ENCODE data around the gene LY6G6F.

DNA sequence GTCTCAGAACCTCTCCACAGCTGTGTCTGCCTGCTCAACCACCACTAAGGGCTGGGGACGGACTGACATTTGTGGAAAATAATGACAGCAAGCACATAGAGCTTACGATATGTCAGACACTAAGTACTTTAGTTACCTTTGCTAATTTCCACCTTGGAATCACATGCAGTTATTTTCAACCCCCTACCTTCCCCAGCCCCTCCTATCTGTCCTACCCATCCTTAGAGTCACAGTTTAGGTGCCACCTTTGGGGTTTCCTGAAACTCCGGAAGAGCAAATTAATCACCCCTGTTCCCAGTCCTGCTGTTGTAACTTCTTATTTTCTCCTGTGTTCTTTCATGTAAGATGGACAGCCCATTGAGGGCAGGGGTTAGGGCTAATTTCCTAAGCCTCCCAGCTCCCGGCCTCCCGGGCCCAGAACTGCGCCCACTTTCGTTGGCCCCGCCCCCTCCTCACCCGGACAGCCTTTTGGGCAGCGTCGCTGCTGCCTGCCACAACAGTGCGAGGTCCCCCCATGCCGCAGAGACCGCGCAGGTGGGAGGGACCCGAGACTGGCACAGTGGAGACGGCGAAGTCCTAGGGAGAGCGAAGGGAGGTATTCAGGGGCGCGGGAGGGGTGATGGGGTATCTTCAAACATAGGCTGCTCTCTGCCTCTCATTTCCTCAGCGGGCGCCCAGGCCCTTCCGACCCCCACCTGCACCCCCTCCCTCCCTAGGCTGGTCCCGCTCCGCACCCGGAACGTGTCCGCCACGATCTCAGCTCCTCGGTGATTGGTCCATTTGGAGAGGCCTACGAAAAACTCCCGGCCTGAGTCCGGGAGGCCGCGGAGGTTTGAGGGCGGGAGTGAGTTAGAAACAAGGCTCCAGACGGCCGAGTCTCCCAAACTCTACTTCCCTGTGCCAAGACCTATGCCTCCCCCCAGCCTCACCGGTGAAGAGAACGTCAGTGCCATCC lies 21.3 kb downstream of the LY6G6F start:
- TF ChIP-seq, protein P1, sequence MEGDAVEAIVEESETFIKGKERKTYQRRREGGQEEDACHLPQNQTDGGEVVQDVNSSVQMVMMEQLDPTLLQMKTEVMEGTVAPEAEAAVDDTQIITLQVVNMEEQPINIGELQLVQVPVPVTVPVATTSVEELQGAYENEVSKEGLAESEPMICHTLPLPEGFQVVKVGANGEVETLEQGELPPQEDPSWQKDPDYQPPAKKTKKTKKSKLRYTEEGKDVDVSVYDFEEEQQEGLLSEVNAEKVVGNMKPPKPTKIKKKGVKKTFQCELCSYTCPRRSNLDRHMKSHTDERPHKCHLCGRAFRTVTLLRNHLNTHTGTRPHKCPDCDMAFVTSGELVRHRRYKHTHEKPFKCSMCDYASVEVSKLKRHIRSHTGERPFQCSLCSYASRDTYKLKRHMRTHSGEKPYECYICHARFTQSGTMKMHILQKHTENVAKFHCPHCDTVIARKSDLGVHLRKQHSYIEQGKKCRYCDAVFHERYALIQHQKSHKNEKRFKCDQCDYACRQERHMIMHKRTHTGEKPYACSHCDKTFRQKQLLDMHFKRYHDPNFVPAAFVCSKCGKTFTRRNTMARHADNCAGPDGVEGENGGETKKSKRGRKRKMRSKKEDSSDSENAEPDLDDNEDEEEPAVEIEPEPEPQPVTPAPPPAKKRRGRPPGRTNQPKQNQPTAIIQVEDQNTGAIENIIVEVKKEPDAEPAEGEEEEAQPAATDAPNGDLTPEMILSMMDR (IDR thresholded peaks at IDR 0.05) = no peak
- TF ChIP-seq EP300 (IDR thresholded peaks at IDR 0.05; ENCODE audit: low read depth) (no peak), POLR2A (IDR thresholded peaks at IDR 0.05) (no peak), POLR2AphosphoS5 (IDR thresholded peaks at IDR 0.05) (no peak)

Data from transverse colon (tissue), 4 donors.